IMR-90 (cell line): ENCODE results near the gene POLR3B. TPM values are rescaled to one million over a fixed set of nuclear protein-coding genes. Genes with fewer than 3 reads are reported as not detected.

Source experiments
- ATAC-seq: fragments of 200-7000 bp; cut with Tn5 transposase; 2 replicates; pipeline ENCODE4 v1.9.1; 2020; ENCODE audit warnings: low read depth, mild to moderate bottlenecking, moderate library complexity
- BruUV-seq: library from RNA; stranded (reverse); fragments of 400-500 nt; replicated peaks from 2 replicates; lab custom pipeline; 2021; lab: Mats Ljungman, UMichigan
- CTCF ChIA-PET: fragments of 300-600 bp; formaldehyde crosslinking; extraction: SDS; loops from one replicate; lab custom pipeline; 2021; ENCODE audit warnings: antibody characterized with exemption; lab: Yijun Ruan, JAX
- POLR2A ChIA-PET: fragments of 300-600 bp; sonication (Branson Sonifier 250); formaldehyde crosslinking; loops from one replicate; lab custom pipeline; 2022; ENCODE audit warnings: antibody characterized with exemption; ENCODE audit not compliant: unreplicated experiment; lab: Charles Lee
- DNase-seq: peaks from one replicate; pipeline ENCODE4 v3.0.0; 2013
- H2AFZ ChIP-seq: replicated peaks from 2 replicates; pipeline ENCODE3; 2013; ENCODE audit warnings: low read length, mild to moderate bottlenecking; ENCODE audit not compliant: poor library complexity
- H2AK5ac ChIP-seq: 2 replicates; pipeline ENCODE4 v1.6.1; 2013; ENCODE audit warnings: low read depth, low read length, inconsistent platforms
- H2AK9ac ChIP-seq: replicated peaks from 2 replicates; pipeline ENCODE3; 2013; ENCODE audit warnings: mild to moderate bottlenecking, low read depth, low read length, moderate library complexity; ENCODE audit not compliant: poor library complexity
- H2BK120ac ChIP-seq: 2 replicates; pipeline ENCODE4 v1.6.1; 2013; ENCODE audit warnings: low read depth, low read length, inconsistent platforms
- H2BK15ac ChIP-seq: 3 replicates; pipeline ENCODE4 v1.6.1; 2013; ENCODE audit warnings: low read depth, low read length, inconsistent platforms
- H2BK20ac ChIP-seq: 2 replicates; pipeline ENCODE4 v1.6.1; 2013; ENCODE audit warnings: low read depth, mild to moderate bottlenecking, inconsistent platforms, low read length, moderate library complexity
- H2BK5ac ChIP-seq: 2 replicates; pipeline ENCODE4 v1.6.1; 2013; ENCODE audit warnings: mild to moderate bottlenecking, low read depth, low read length, inconsistent platforms; ENCODE audit not compliant: poor library complexity, severe bottlenecking
- H3K14ac ChIP-seq: replicated peaks from 2 replicates; pipeline ENCODE4 v1.6.1; 2013; ENCODE audit warnings: low read depth, low read length, inconsistent platforms
- H3K18ac ChIP-seq: 2 replicates; pipeline ENCODE4 v1.6.1; 2013; ENCODE audit warnings: low read depth, low read length, control low read depth
- H3K23ac ChIP-seq: 2 replicates; pipeline ENCODE4 v1.6.1; 2013; ENCODE audit warnings: low read depth, low read length, inconsistent platforms
- H3K27ac ChIP-seq: 2 replicates; pipeline ENCODE4 v1.5.1; 2013; ENCODE audit warnings: mild to moderate bottlenecking, control low read depth, low read length; ENCODE audit not compliant: insufficient read depth
- H3K27me3 ChIP-seq: 2 replicates; pipeline ENCODE4 v1.6.1; 2013; ENCODE audit warnings: low read length; ENCODE audit not compliant: control insufficient read depth, insufficient read depth
- H3K36me3 ChIP-seq: 2 replicates; pipeline ENCODE4 v1.6.1; 2013; ENCODE audit warnings: low read length, mixed read lengths; ENCODE audit not compliant: control insufficient read depth, insufficient read depth
- H3K4ac ChIP-seq: 2 replicates; pipeline ENCODE4 v1.6.1; 2013; ENCODE audit warnings: low read depth, low read length, inconsistent platforms
- H3K4me1 ChIP-seq: 2 replicates; pipeline ENCODE4 v1.6.1; 2013; ENCODE audit warnings: low read length, mixed read lengths; ENCODE audit not compliant: control insufficient read depth, insufficient read depth
- H3K4me2 ChIP-seq: 2 replicates; pipeline ENCODE4 v1.6.1; 2013; ENCODE audit warnings: low read depth, mild to moderate bottlenecking, control low read depth, low read length, moderate library complexity
- H3K4me3 ChIP-seq: 2 replicates; pipeline ENCODE4 v1.5.1; 2013; ENCODE audit warnings: low read depth, mild to moderate bottlenecking, control low read depth, low read length, moderate library complexity; ENCODE audit not compliant: insufficient read depth
- H3K56ac ChIP-seq: 2 replicates; pipeline ENCODE4 v1.6.1; 2013; ENCODE audit warnings: low read length, inconsistent platforms; ENCODE audit not compliant: insufficient read depth; ENCODE audit errors: extremely low read depth
- H3K79me1 ChIP-seq, 2 experiments: 2 replicates each; pipeline ENCODE4 v1.6.1; 2013; ENCODE audit warnings: low read length in 2 of 2, inconsistent platforms in 1 of 2, low read depth in 1 of 2
- H3K9ac ChIP-seq: 2 replicates; pipeline ENCODE4 v1.6.1; 2013; ENCODE audit warnings: low read depth, low read length, control low read depth
- H3K9me1 ChIP-seq: 2 replicates; pipeline ENCODE4 v1.6.1; 2013; ENCODE audit warnings: low read length, inconsistent platforms; ENCODE audit not compliant: insufficient read depth
- H3K9me3 ChIP-seq: 2 replicates; pipeline ENCODE4 v1.6.1; 2013; ENCODE audit warnings: low read length; ENCODE audit not compliant: control insufficient read depth, insufficient read depth
- H4K20me1 ChIP-seq: 2 replicates; pipeline ENCODE4 v1.6.1; 2013; ENCODE audit warnings: low read length, inconsistent platforms; ENCODE audit not compliant: insufficient read depth
- H4K5ac ChIP-seq: 2 replicates; pipeline ENCODE4 v1.6.1; 2013; ENCODE audit warnings: mild to moderate bottlenecking, low read depth, low read length, control low read depth
- H4K8ac ChIP-seq, 2 experiments: 2 replicates each; pipeline ENCODE4 v1.6.1; 2013; ENCODE audit warnings: low read depth in 2 of 2, low read length in 2 of 2, control low read depth in 1 of 2, inconsistent platforms in 1 of 2
- H4K91ac ChIP-seq: 2 replicates; pipeline ENCODE4 v1.6.1; 2013; ENCODE audit warnings: low read depth, low read length, inconsistent platforms; ENCODE audit not compliant: insufficient read depth
- BHLHE40 ChIP-seq: fragments of 150-350 bp; IDR thresholded peaks from 2 replicates; pipeline ENCODE4 v1.6.1; 2016; ENCODE audit warnings: mild to moderate bottlenecking, low read depth, low read length
- CEBPB ChIP-seq: IDR thresholded peaks from 2 replicates; pipeline ENCODE4 v1.6.1; 2012; ENCODE audit warnings: low read depth, low read length, improper control_type of control experiment
- CHD1 ChIP-seq: IDR thresholded peaks from 2 replicates; pipeline ENCODE4 v1.6.1; 2012; ENCODE audit warnings: low read depth, low read length, improper control_type of control experiment
- CTCF ChIP-seq: conservative IDR thresholded peaks from 2 replicates; pipeline ENCODE4 v1.5.1; 2012; ENCODE audit warnings: mild to moderate bottlenecking, low read depth, low read length, improper control_type of control experiment
- ELK1 ChIP-seq: fragments of 150-350 bp; IDR thresholded peaks from 2 replicates; pipeline ENCODE4 v1.6.1; 2016; ENCODE audit warnings: low read depth, mild to moderate bottlenecking, low read length, moderate library complexity, borderline replicate concordance
- FOS ChIP-seq: fragments of 150-350 bp; IDR thresholded peaks from 2 replicates; pipeline ENCODE4 v1.6.1; 2016; ENCODE audit warnings: low read depth, low read length
- MAFK ChIP-seq: IDR thresholded peaks from 2 replicates; pipeline ENCODE4 v1.6.1; 2012; ENCODE audit warnings: low read depth, low read length, improper control_type of control experiment
- MAZ ChIP-seq: IDR thresholded peaks from 2 replicates; pipeline ENCODE4 v1.6.1; 2012; ENCODE audit warnings: low read depth, mild to moderate bottlenecking, low read length, improper control_type of control experiment, moderate library complexity, borderline replicate concordance
- MXI1 ChIP-seq: IDR thresholded peaks from 2 replicates; pipeline ENCODE4 v1.6.1; 2012; ENCODE audit warnings: low read depth, mild to moderate bottlenecking, low read length, moderate library complexity, borderline replicate concordance
- NFE2L2 ChIP-seq: fragments of 150-350 bp; IDR thresholded peaks from 2 replicates; pipeline ENCODE4 v1.6.1; 2016; ENCODE audit warnings: low read depth, mild to moderate bottlenecking, low read length
- POLR2A ChIP-seq: IDR thresholded peaks from 2 replicates; pipeline ENCODE4 v1.6.1; 2012; ENCODE audit warnings: mild to moderate bottlenecking, low read depth, low read length
- RAD21 ChIP-seq: IDR thresholded peaks from 2 replicates; pipeline ENCODE4 v1.6.1; 2012; ENCODE audit warnings: low read length, improper control_type of control experiment
- RCOR1 ChIP-seq: IDR thresholded peaks from 2 replicates; pipeline ENCODE4 v1.6.1; 2012; ENCODE audit warnings: mild to moderate bottlenecking, low read length, improper control_type of control experiment; ENCODE audit not compliant: insufficient replicate concordance
- SMC3 ChIP-seq: fragments of 150-350 bp; IDR thresholded peaks from 2 replicates; pipeline ENCODE4 v1.6.1; 2016; ENCODE audit warnings: low read depth, mild to moderate bottlenecking, antibody characterized with exemption, low read length, moderate library complexity
- USF2 ChIP-seq: fragments of 150-350 bp; IDR thresholded peaks from 2 replicates; pipeline ENCODE4 v1.6.1; 2017; ENCODE audit warnings: mild to moderate bottlenecking, antibody characterized with exemption, low read length, low read depth
- WGBS, 2 experiments: methylation state at CpG; one replicate each; pipeline versions ENCODE4 v1.1.5 to v1.1.7; 2013; ENCODE audit warnings: missing lambda C conversion rate in 2 of 2; ENCODE audit not compliant: insufficient read length in 1 of 2; ENCODE audit errors: extremely low coverage in 2 of 2; 5-methylcytosine and 5-hydroxymethylcytosine counted together
- dilution Hi-C: fragments of 300-500 bp; cut with HindIII; formaldehyde crosslinking; loops from one replicate; pipeline ENCODE4 v1.14.3; 2018; ENCODE audit warnings: low sequenced_read_pairs; ENCODE audit not compliant: unreplicated experiment
- in situ Hi-C: fragments of 300-500 bp; cut with MboI; formaldehyde crosslinking; loops from 3 replicates; pipeline ENCODE4 v1.14.3; 2019; ENCODE audit warnings: low sequenced_read_pairs, inconsistent platforms, mixed read lengths
- intact Hi-C: fragments of 100-400 bp; cut with micrococcal nuclease; formaldehyde crosslinking; loops from 2 replicates; pipeline ENCODE4 v1.10.0; 2022
- polyA plus RNA-seq, 3 experiments: library from polyadenylated mRNA; depleted of rRNA; stranded (reverse); fragments of >200 nt; gene quantifications; 2 replicates each; pipeline ENCODE4 v1.2.3, GENCODE V29; 2012; ENCODE audit warnings: low replicate concordance in 1 of 3
- total RNA-seq: library from RNA; depleted of rRNA; stranded (reverse); fragments of >200 nt; gene quantifications from 2 replicates; pipeline ENCODE4 v1.2.3, GENCODE V29; 2012

The POLR3B gene
- total and polyA plus RNA-seq, 2 of the 4 experiments (the other 2 are of a cell fraction): 6.9 to 15.4 TPM

- POLR2A ChIA-PET: no interaction called here
- peak; percentile 19 for DNase-seq
These were observed 16.3 kb upstream of the POLR3B start for GRCh38 chr12:106341086-106341877.

More at GRCh38 chr12:106341086-106341877, 16.3 kb upstream of the POLR3B start:
- Histone ChIP-seq H2BK5ac (no peak overlapping the region), H2AK5ac (no peak overlapping the region), H3K4me2 (no peak overlapping the region), H3K36me3 (peaks cover 2% of the 10 kb centered on the region; the same call in 1 of the 2 replicates), H3K9me1 (peaks cover 4% of the 10 kb centered on the region), H4K91ac (no peak overlapping the region), H3K4ac (no peak overlapping the region), H3K4me3 (no peak overlapping the region), H4K5ac (no peak overlapping the region), H3K14ac (no peak overlapping the region), H3K23ac (no peak overlapping the region), H3K9me3 (no peaks in the 10 kb centered on the region), H3K18ac (no peak overlapping the region), H4K8ac (no peak overlapping the region), H2BK15ac (no peak overlapping the region), H3K27me3 (no peaks in the 10 kb centered on the region), H3K79me1 (no peaks in the 10 kb centered on the region), H3K9ac (no peak overlapping the region), H2AFZ (no peak overlapping the region), H3K27ac (no peak overlapping the region), H3K56ac (no peak overlapping the region), H4K20me1 (no peaks in the 10 kb centered on the region; the same call in 1 of the 2 replicates), H3K4me1 (peaks cover 3% of the 10 kb centered on the region), H2AK9ac (no peak overlapping the region), H2BK120ac (no peak overlapping the region), H2BK20ac (no peak overlapping the region)
- ATAC-seq: no peak
- intact Hi-C loops: loop anchor here (5.0 kb wide), 1 partner anchor 94 kb away; the partner anchor contains the start of gene CKAP4
- no TSS peak for BruUV-seq
- in situ Hi-C loops: loop anchor here (5.0 kb wide), 1 partner anchor 114 kb away; no protein-coding TSS in a partner anchor
- CTCF ChIA-PET: no interaction called here
- 100% methylated on average over 1 of the region's 2 CpGs; no CpG with 5 or more reads in 1 of the 2 experiments for WGBS, 2 experiments
- dilution Hi-C loops: no loop called here
- TF ChIP-seq FOS: no peak
- no peak for TF ChIP-seq USF2
- no peak for TF ChIP-seq MXI1
- no peak for TF ChIP-seq CHD1
- no peak for TF ChIP-seq MAFK
- no peak for TF ChIP-seq BHLHE40
- no peak for TF ChIP-seq RAD21
- TF ChIP-seq MAZ: no peak
- TF ChIP-seq POLR2A: no peak
- TF ChIP-seq ELK1: no peak
- TF ChIP-seq SMC3: no peak
- TF ChIP-seq RCOR1: no peak
- TF ChIP-seq NFE2L2: no peak
- no peak for TF ChIP-seq CEBPB
- no peak for TF ChIP-seq CTCF
